HCT116 (cell line): ENCODE results near the gene TNFAIP8.

Experiments used
- CTCF ChIP-seq, 3 experiments: fragments of 200-600 bp in 1 of 3; sonication (generic) in 1 of 3; IDR thresholded peaks in 2 of 3; conservative IDR thresholded peaks in 1 of 3; 2 replicates each; pipeline ENCODE4 v1.5.1; 2012 to 2017; ENCODE audit warnings: low read depth in 2 of 3, low read length in 2 of 3, antibody characterized with exemption in 1 of 3, borderline replicate concordance in 1 of 3, control low read depth in 1 of 3, mild to moderate bottlenecking in 1 of 3, mixed read lengths in 1 of 3, mixed run types in 1 of 3, moderate library complexity in 1 of 3; ENCODE audit not compliant: insufficient read depth in 1 of 3
- EGR1 ChIP-seq: IDR thresholded peaks from 2 replicates; pipeline ENCODE4 v1.6.1; 2012; ENCODE audit warnings: low read depth
- EZH2 ChIP-seq: fragments of 200-600 bp; sonication (generic); IDR thresholded peaks from 2 replicates; pipeline ENCODE4 v1.6.1; 2017; ENCODE audit warnings: antibody characterized with exemption, mixed run types
- EZH2phosphoT487 ChIP-seq: fragments of 200-600 bp; IDR thresholded peaks from 2 replicates; pipeline ENCODE4 v1.6.1; 2018; ENCODE audit warnings: antibody characterized with exemption, borderline replicate concordance
- POLR2A ChIP-seq: IDR thresholded peaks from 2 replicates; pipeline ENCODE4 v1.7.0; 2011; ENCODE audit warnings: borderline replicate concordance; ENCODE audit not compliant: insufficient read depth, insufficient read length; ENCODE audit errors: extremely low read depth
- POLR2AphosphoS5 ChIP-seq: IDR thresholded peaks from 2 replicates; pipeline ENCODE4 v1.6.1; 2011; ENCODE audit warnings: mild to moderate bottlenecking, low read depth, low read length, moderate library complexity
- SRF ChIP-seq: IDR thresholded peaks from 2 replicates; pipeline ENCODE4 v1.6.1; 2012; ENCODE audit warnings: low read depth
- ZNF274 ChIP-seq: fragments of 200-500 bp; sonication (Bioruptor generic); IDR thresholded peaks from 2 replicates; pipeline ENCODE4 v1.6.1; 2014; ENCODE audit warnings: mild to moderate bottlenecking, low read depth, low read length, inconsistent platforms
- TF ChIP-seq, protein P1 (sequence below): IDR thresholded peaks from 2 replicates; pipeline ENCODE4 v1.6.1; 2012

- TF ChIP-seq EGR1, result no peak
- TF ChIP-seq ZNF274, result no peak
- TF ChIP-seq CTCF (IDR thresholded peaks at IDR 0.05 in 2 of 3, conservative IDR thresholded peaks at IDR 0.05 in 1 of 3; ENCODE audit: borderline replicate concordance in 1 of 3, insufficient read depth in 1 of 3, low read depth in 2 of 3, low read length in 2 of 3), result no peak
- TF ChIP-seq EZH2, result no peak
- TF ChIP-seq EZH2phosphoT487, result no peak
- TF ChIP-seq POLR2A, result no peak
- no peak for TF ChIP-seq POLR2AphosphoS5
- TF ChIP-seq, protein P1, sequence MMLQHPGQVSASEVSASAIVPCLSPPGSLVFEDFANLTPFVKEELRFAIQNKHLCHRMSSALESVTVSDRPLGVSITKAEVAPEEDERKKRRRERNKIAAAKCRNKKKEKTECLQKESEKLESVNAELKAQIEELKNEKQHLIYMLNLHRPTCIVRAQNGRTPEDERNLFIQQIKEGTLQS, result no peak
- no peak for TF ChIP-seq SRF
Observed at GRCh38 chr5:119385536-119386128, 29.8 kb downstream of the TNFAIP8 start.
